Measurements from ENCODE around the gene RBM4. TPM values are rescaled to one million over a fixed set of nuclear protein-coding genes. Genes with fewer than 3 reads are reported as not detected.

Gene RBM4
- total RNA-seq, 1 experiment from 2014 or later: 94.4 TPM

DNA sequence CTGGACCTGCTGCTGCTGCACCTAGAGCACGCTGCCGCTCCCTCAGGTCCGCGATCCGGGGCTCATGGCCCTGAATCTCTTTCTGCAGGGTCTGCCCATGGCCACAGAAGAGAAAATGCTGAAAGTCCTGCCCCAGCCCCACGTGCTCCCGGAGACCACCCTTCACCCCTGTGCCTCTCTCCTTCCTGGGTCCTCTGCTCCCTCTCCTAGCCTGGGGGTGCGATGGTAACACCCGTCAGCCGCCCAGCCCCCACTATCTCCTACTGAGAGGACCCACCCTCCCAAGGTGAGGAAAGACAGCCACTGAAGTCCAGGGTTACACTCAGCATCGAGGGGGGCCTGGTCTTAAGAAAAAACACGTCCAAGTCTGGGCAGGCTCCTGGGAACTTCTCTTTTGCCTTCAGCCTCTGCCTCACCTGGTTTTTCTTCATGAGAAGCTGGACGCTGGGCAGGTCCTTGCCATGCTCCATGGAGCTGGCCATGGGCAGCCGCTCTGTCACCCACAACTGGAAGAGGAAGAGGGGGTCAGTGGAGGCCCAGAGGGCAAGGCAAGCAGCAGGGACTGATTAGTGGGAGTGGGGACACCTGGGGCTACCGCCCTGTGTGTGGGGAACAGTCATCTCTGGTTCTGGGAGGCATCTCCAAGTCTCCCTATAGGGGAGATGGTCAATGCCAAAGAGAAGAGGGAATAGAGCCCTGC, 55.0 kb downstream of the RBM4 start:
- BruUV-seq (replicated peaks): no TSS peak
- DNase-seq (ENCODE audit: low read depth, low spot score) (no peak), ATAC-seq (no peak)
- H3K9me3 ChIP-seq (ENCODE audit: control insufficient read depth in 1 of 2, insufficient read depth in 1 of 2, low read depth in 1 of 2, low read length in 2 of 2): no peaks in the 10 kb centered on the region
- H3K27me3 ChIP-seq (ENCODE audit: insufficient read depth, low read length): no peaks in the 10 kb centered on the region
- TF ChIP-seq, protein P1, sequence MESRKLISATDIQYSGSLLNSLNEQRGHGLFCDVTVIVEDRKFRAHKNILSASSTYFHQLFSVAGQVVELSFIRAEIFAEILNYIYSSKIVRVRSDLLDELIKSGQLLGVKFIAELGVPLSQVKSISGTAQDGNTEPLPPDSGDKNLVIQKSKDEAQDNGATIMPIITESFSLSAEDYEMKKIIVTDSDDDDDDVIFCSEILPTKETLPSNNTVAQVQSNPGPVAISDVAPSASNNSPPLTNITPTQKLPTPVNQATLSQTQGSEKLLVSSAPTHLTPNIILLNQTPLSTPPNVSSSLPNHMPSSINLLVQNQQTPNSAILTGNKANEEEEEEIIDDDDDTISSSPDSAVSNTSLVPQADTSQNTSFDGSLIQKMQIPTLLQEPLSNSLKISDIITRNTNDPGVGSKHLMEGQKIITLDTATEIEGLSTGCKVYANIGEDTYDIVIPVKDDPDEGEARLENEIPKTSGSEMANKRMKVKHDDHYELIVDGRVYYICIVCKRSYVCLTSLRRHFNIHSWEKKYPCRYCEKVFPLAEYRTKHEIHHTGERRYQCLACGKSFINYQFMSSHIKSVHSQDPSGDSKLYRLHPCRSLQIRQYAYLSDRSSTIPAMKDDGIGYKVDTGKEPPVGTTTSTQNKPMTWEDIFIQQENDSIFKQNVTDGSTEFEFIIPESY (IDR thresholded peaks at IDR 0.05; ENCODE audit: extremely low read depth, insufficient replicate concordance, low read length): no peak
- TF ChIP-seq FOSL1 (IDR thresholded peaks at IDR 0.05; ENCODE audit: low read depth): no peak
- TF ChIP-seq EGR1 (IDR thresholded peaks at IDR 0.05; ENCODE audit: low read depth): no peak
- TF ChIP-seq YY1 (IDR thresholded peaks at IDR 0.05; ENCODE audit: extremely low read depth, insufficient replicate concordance, low read depth, low read length): no peak
- TF ChIP-seq ATF3 (IDR thresholded peaks at IDR 0.05): no peak
- TF ChIP-seq CBX3 (IDR thresholded peaks at IDR 0.05; ENCODE audit: low read depth): no peak
- no peak for TF ChIP-seq ZNF274 (IDR thresholded peaks at IDR 0.05; ENCODE audit: low read depth, low read length)
- no peak for TF ChIP-seq SP1 (IDR thresholded peaks at IDR 0.05; ENCODE audit: low read depth)
- TF ChIP-seq SRF (IDR thresholded peaks at IDR 0.05; ENCODE audit: low read depth): no peak
- TF ChIP-seq, protein P2, sequence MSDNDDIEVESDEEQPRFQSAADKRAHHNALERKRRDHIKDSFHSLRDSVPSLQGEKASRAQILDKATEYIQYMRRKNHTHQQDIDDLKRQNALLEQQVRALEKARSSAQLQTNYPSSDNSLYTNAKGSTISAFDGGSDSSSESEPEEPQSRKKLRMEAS (IDR thresholded peaks at IDR 0.05): no peak
- TF ChIP-seq CTCF (IDR thresholded peaks at IDR 0.05 in 2 of 3, conservative IDR thresholded peaks at IDR 0.05 in 1 of 3; ENCODE audit: borderline replicate concordance in 1 of 3, insufficient read depth in 1 of 3, low read depth in 2 of 3, low read length in 2 of 3): no peak
- TF ChIP-seq JUND (IDR thresholded peaks at IDR 0.05): no peak
- no peak for TF ChIP-seq EZH2phosphoT487 (IDR thresholded peaks at IDR 0.05; ENCODE audit: borderline replicate concordance)
- TF ChIP-seq ELF1 (IDR thresholded peaks at IDR 0.05; ENCODE audit: borderline replicate concordance, low read depth): no peak
- no peak for TF ChIP-seq POLR2A (IDR thresholded peaks at IDR 0.05; ENCODE audit: borderline replicate concordance, extremely low read depth, insufficient read depth, insufficient read length)
- TF ChIP-seq CEBPB (IDR thresholded peaks at IDR 0.05; ENCODE audit: low read depth): no peak
- TF ChIP-seq RAD21 (IDR thresholded peaks at IDR 0.05; ENCODE audit: low read depth): no peak
- peaks cover 2 to 5% of the 10 kb centered on the region in 2 experiments; a peak in 3 of 4 replicates for H3K4me1 ChIP-seq (ENCODE audit: control insufficient read depth in 1 of 2, insufficient read depth in 2 of 2, low read length in 2 of 2)
- H4K20me1 ChIP-seq (ENCODE audit: insufficient read depth): no peaks in the 10 kb centered on the region
- no peaks in the 10 kb centered on the region for H3K9me2 ChIP-seq (ENCODE audit: insufficient read depth)
- H3K4me3 ChIP-seq (replicated peaks in 1 of 2; ENCODE audit: low read depth in 1 of 2, low read length in 2 of 2): no peak overlapping the region
- ChIA-PET CTCF (interaction anchor here (1.5 kb wide), 1 partner anchor 141 kb away, joined by 6 read pairs; no protein-coding TSS in a partner anchor), POLR2A (no interaction called here), RAD21 (ENCODE audit: low non-redundant PET in 1 of 2, low total read pairs in 2 of 2, uncharacterized antibody in 2 of 2, unreplicated experiment in 2 of 2) (no interaction called here)
- no peak overlapping the region for H2AFZ ChIP-seq (ENCODE audit: low read depth, low read length, poor library complexity, severe bottlenecking)
- H3K36me3 ChIP-seq (ENCODE audit: control insufficient read depth in 1 of 2, insufficient read depth in 2 of 2, low read length in 2 of 2): no peaks in the 10 kb centered on the region
- no peak overlapping the region for H3K27ac ChIP-seq (ENCODE audit: low read depth, low read length)
- intact Hi-C loops (cut with micrococcal nuclease): loop anchor here (1.0 kb wide), 2 partner anchors 141 to 190 kb away; no protein-coding TSS in a partner anchor
- H3K9ac ChIP-seq (ENCODE audit: low read length): no peak overlapping the region
- H3K79me2 ChIP-seq (ENCODE audit: insufficient read depth, low read length): no peaks in the 10 kb centered on the region
- no peak overlapping the region for H3K4me2 ChIP-seq (ENCODE audit: low read length)
